ENCODE results near the gene ITGA8.

ITGA8 gene

GRCh38 chr10:15739254-15739970 lies 19.7 kb upstream of the ITGA8 start:
- no peak for TF ChIP-seq CTCF (IDR thresholded peaks at IDR 0.05; ENCODE audit: control insufficient read depth, insufficient read depth, low read depth, low read length, missing control alignments)
- no peak overlapping the region for H3K4me3 ChIP-seq (ENCODE audit: control insufficient read depth, low read depth, low read length)
- DNase-seq (ENCODE audit: low read depth), result no peak

GRCh38 chr10:15738270-15738925 lies 18.7 kb upstream of the ITGA8 start:
- no peak for TF ChIP-seq CTCF (IDR thresholded peaks at IDR 0.05; ENCODE audit: control insufficient read depth, insufficient read depth, low read depth, low read length, missing control alignments)
- DNase-seq (ENCODE audit: low read depth), result no peak
- no peak overlapping the region for H3K4me3 ChIP-seq (ENCODE audit: control insufficient read depth, low read depth, low read length)

- DNase-seq (ENCODE audit: low read depth), result no peak
- no peak for TF ChIP-seq CTCF (IDR thresholded peaks at IDR 0.05; ENCODE audit: control insufficient read depth, insufficient read depth, low read depth, low read length, missing control alignments)
These were observed 17.9 kb upstream of the ITGA8 start for GRCh38 chr10:15737656-15738055.

DNA sequence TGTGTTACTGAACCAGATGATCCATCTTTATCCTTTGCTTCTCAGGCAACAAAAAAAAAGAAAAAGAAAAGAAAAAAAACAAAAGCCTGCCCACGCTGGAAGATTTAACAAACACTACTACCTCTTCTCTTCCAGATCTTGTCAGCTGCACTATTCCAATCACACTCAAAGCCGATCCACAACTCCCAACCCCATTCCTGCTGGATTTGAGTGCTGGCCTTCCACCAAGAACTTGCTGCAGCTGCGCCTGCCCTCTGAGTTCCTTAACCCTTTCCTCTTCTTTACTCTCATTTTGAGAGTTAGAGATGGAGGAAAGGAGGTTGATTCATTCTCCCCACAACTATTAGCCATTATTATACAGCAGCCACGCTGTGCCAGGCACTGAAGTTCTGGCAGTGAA lies 16.0 kb upstream of the ITGA8 start:
- TF ChIP-seq CTCF (IDR thresholded peaks at IDR 0.05; ENCODE audit: control insufficient read depth, insufficient read depth, low read depth, low read length, missing control alignments), result no peak
- H3K4me3 ChIP-seq (ENCODE audit: control insufficient read depth, low read depth, low read length), result no peak overlapping the region
- no peak for DNase-seq (ENCODE audit: low read depth)

More at GRCh38 chr10:15737656-15738055, 17.9 kb upstream of the ITGA8 start:
- no peak overlapping the region for H3K4me3 ChIP-seq (ENCODE audit: control insufficient read depth, low read depth, low read length)

GRCh38 chr10:15730341-15730740 lies 10.6 kb upstream of the ITGA8 start:
- TF ChIP-seq CTCF (IDR thresholded peaks at IDR 0.05; ENCODE audit: control insufficient read depth, insufficient read depth, low read depth, low read length, missing control alignments), result no peak
- no peak overlapping the region for H3K4me3 ChIP-seq (ENCODE audit: control insufficient read depth, low read depth, low read length)
- DNase-seq (ENCODE audit: low read depth), result no peak

- H3K4me3 ChIP-seq (ENCODE audit: control insufficient read depth, low read depth, low read length), result no peak overlapping the region
- no peak for DNase-seq (ENCODE audit: low read depth)
- no peak for TF ChIP-seq CTCF (IDR thresholded peaks at IDR 0.05; ENCODE audit: control insufficient read depth, insufficient read depth, low read depth, low read length, missing control alignments)
These were observed 10.2 kb upstream of the ITGA8 start for GRCh38 chr10:15729890-15730289.
